ENCODE results near the gene HTRA3. TPM values are rescaled to one million over a fixed set of nuclear protein-coding genes. Genes with fewer than 3 reads are reported as not detected.

The HTRA3 gene
- total RNA-seq, 4 donors from 2014 or later, result 3.3 to 22.5 (median 10.3) TPM

DNA sequence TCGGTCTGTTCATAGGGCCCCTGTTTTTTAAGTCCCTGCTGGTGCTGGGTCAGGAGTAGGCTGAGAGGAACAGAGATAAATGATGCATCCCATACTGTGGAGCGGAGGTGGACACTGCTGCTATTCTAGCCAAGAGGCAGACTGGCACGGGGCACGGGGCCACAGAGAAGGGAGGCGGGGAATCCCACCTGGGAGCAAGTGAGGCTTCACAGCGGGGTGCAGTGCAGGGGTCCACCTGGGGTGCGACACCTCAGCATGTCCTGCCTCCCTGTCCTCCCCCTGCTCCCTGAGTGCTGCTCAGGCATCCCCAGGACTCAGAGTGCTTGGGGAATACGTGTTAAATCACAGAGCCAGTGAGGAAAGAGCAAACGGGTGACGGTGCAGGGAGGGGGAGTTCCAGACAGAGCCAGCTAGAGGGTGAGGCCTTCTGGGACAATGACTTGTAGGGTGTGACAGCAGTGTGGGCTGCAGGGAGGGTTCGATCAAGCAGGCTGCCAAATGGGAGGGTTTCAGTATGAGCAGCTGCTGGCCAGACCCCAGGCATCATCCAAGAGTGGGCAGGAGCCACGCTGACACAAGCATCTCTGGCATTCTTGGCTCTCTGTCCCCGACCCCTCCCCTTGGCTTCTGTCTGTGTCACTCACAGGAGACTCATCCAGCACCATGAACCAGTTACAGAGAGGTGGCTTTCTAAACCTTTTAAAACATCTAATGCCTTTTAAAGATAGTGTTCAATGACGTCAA, 13.7 kb upstream of the HTRA3 start:
- WGBS, result 38% methylated on average over 14 of the region's 14 CpGs
- DNase-seq (ENCODE audit: low spot score in 2 of 2), result peak; percentile 91 to 95
- Histone ChIP-seq H3K27ac (peak overlapping the region; percentile 34), H3K9me3 (no peaks in the 10 kb centered on the region), H3K4me1 (peaks cover 13% of the 10 kb centered on the region), H3K36me3 (no peaks in the 10 kb centered on the region), H3K4me3 (no peak overlapping the region), H3K27me3 (no peaks in the 10 kb centered on the region)
- TF ChIP-seq EP300 (IDR thresholded peaks at IDR 0.05) (no peak), POLR2AphosphoS5 (IDR thresholded peaks at IDR 0.05) (peak in 1 of 3 donors; percentile 58)

DNA sequence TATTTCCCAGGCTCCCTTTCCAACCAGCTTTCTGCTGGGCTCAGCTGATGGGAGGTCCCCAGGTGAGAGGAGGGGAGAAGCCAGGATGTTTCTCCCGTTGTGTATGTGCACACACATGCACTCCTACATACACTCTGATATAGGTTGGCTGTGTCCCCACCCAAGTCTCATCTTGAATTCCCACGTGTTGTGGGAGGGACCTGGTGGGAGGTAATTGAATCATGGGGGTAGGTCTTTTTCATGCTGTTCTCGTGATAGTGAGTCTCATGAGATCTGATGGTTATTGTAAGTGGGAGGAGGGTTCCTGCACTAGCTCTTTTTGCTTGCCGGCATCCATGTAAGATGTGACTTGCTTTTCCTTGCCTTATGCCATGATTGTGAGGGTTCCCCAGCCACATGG, 11.7 kb upstream of the HTRA3 start:
- Histone ChIP-seq H3K27ac (no peak overlapping the region), H3K4me3 (no peak overlapping the region), H3K9me3 (no peaks in the 10 kb centered on the region), H3K4me1 (peaks cover 13% of the 10 kb centered on the region), H3K27me3 (no peaks in the 10 kb centered on the region), H3K36me3 (no peaks in the 10 kb centered on the region)
- WGBS, result 70% methylated on average over 4 of the region's 4 CpGs
- TF ChIP-seq POLR2A (IDR thresholded peaks at IDR 0.05), result no peak
- TF ChIP-seq POLR2AphosphoS5 (IDR thresholded peaks at IDR 0.05), result no peak
- TF ChIP-seq, protein P1, sequence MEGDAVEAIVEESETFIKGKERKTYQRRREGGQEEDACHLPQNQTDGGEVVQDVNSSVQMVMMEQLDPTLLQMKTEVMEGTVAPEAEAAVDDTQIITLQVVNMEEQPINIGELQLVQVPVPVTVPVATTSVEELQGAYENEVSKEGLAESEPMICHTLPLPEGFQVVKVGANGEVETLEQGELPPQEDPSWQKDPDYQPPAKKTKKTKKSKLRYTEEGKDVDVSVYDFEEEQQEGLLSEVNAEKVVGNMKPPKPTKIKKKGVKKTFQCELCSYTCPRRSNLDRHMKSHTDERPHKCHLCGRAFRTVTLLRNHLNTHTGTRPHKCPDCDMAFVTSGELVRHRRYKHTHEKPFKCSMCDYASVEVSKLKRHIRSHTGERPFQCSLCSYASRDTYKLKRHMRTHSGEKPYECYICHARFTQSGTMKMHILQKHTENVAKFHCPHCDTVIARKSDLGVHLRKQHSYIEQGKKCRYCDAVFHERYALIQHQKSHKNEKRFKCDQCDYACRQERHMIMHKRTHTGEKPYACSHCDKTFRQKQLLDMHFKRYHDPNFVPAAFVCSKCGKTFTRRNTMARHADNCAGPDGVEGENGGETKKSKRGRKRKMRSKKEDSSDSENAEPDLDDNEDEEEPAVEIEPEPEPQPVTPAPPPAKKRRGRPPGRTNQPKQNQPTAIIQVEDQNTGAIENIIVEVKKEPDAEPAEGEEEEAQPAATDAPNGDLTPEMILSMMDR (IDR thresholded peaks at IDR 0.05), result no peak
- no peak for TF ChIP-seq EP300 (IDR thresholded peaks at IDR 0.05)
- no peak for DNase-seq (ENCODE audit: low spot score in 2 of 2)

DNA sequence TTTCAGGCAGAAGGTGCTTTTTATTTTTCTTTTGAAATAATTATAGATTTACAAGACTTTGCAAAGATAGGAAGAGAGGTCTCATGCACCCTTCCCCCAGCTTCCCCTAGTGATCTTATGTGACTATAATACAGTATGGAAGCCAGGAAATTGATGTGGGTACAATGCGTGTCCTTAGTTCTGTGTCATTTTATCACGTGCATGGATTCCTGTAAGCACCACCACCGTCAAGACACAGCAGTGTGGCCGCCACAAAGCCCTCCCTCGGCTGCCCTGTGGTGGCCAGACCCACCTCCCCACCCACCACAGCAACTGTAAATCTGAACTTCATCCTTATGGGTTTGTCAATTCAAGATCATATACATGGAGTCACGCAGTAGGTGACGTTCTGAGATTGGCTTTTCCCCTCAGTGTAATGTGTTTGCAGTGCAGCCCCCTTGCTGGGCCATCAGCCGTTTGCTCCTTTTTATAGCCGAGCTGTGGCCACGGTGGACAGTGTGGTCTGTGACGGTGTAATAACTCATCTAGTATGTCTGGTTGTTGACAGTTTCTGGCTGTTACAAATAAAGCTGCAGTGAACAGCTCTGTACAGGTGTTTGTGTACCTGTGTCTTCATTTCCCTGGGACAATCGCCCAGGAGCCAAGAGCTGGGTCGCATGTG, 10.9 kb upstream of the HTRA3 start:
- TF ChIP-seq EP300 (IDR thresholded peaks at IDR 0.05), result no peak
- TF ChIP-seq, protein P1 (IDR thresholded peaks at IDR 0.05), result no peak
- no peak for TF ChIP-seq POLR2A (IDR thresholded peaks at IDR 0.05)
- no peak for TF ChIP-seq POLR2AphosphoS5 (IDR thresholded peaks at IDR 0.05)
- H3K27ac ChIP-seq, result no peak overlapping the region
- no peaks in the 10 kb centered on the region for H3K36me3 ChIP-seq
- peaks cover 13% of the 10 kb centered on the region for H3K4me1 ChIP-seq
- WGBS, result 79% methylated on average over 13 of the region's 13 CpGs
- H3K9me3 ChIP-seq, result no peaks in the 10 kb centered on the region
- no peaks in the 10 kb centered on the region for H3K27me3 ChIP-seq
- H3K4me3 ChIP-seq, result no peak overlapping the region
- DNase-seq (ENCODE audit: low spot score in 2 of 2), result no peak

DNA sequence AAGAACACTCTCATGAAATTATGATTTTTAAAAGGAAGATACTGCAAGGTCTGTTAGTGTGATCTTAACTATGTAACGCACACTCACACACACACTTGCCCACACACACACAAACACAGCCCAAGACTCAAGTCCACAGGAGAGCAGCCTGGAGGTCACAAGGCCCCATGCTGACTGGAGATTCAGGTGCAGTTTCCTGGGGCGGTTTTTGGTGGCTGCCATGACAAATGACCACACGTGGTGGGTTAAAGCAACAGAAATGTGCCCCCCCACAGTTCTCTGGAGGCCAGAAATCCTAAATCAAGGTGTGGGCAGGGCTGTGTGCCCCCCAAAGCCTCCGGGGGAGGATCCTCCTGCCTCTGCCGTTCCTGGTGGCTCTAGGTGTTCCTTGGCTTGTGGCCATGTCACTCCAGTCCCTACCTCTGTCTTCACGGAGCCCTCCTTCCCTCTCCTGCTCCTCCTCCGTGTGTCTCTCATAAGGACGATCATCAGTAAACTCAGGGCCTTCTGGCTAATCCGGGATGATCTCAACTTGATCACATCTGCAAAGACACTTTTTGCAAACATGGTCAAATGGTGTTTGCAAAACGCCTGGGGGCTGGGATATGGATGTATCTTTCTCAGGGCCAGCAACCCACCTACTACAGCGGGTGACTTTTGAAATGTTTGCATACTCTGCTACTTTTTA, 9.7 kb upstream of the HTRA3 start:
- TF ChIP-seq POLR2A (IDR thresholded peaks at IDR 0.05) (no peak), POLR2AphosphoS5 (IDR thresholded peaks at IDR 0.05) (no peak), EP300 (IDR thresholded peaks at IDR 0.05) (no peak)
- TF ChIP-seq, protein P1 (IDR thresholded peaks at IDR 0.05), result no peak
- no peak for DNase-seq (ENCODE audit: low spot score in 2 of 2)
- Histone ChIP-seq H3K9me3 (no peaks in the 10 kb centered on the region), H3K4me3 (no peak overlapping the region), H3K4me1 (peaks cover 13% of the 10 kb centered on the region), H3K27me3 (no peaks in the 10 kb centered on the region), H3K36me3 (no peaks in the 10 kb centered on the region), H3K27ac (no peak overlapping the region)
- 80% methylated on average over 9 of the region's 11 CpGs for WGBS

DNA sequence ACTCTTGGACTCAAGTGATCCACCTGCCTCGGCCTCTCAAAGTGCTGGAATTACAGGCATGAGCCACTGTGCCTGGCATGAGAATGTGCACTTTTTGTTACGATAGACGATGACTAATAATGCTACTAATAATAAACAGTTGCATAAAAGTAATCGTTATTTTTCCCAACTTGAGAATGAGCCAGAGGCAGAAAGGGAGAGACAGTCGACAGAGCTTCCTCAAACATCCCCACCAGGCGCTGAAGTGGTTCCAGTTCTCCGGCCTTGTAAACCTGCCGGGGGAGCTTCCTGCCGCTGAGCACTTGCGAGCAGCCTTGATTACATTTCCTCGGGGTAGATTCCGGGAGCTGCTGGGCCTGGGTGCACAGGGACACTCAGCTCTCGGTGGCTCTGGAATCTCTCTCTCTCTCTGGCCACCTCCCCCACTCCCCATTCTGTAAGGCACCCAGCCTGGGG, 8.9 kb upstream of the HTRA3 start:
- Histone ChIP-seq H3K9me3 (no peaks in the 10 kb centered on the region), H3K27me3 (no peaks in the 10 kb centered on the region), H3K36me3 (no peaks in the 10 kb centered on the region), H3K4me3 (no peak overlapping the region), H3K27ac (peak overlapping the region; percentile 44), H3K4me1 (peaks cover 12% of the 10 kb centered on the region)
- TF ChIP-seq POLR2AphosphoS5 (IDR thresholded peaks at IDR 0.05) (no peak), POLR2A (IDR thresholded peaks at IDR 0.05) (no peak), EP300 (IDR thresholded peaks at IDR 0.05) (no peak)
- TF ChIP-seq, protein P1 (IDR thresholded peaks at IDR 0.05), result no peak
- 11% methylated on average over 8 of the region's 13 CpGs for WGBS
- DNase-seq (ENCODE audit: low spot score in 2 of 2), result no peak

Measured in suprapubic skin (tissue), 4 donors.